IMR-90 (cell line): ENCODE data around the gene DAPK1.

Source experiments
- CTCF ChIP-seq: conservative IDR thresholded peaks from 2 replicates; pipeline ENCODE4 v1.5.1; 2012; ENCODE audit warnings: mild to moderate bottlenecking, low read depth, low read length, improper control_type of control experiment
- FOS ChIP-seq: fragments of 150-350 bp; IDR thresholded peaks from 2 replicates; pipeline ENCODE4 v1.6.1; 2016; ENCODE audit warnings: low read depth, low read length
- RFX5 ChIP-seq: IDR thresholded peaks from 2 replicates; pipeline ENCODE4 v1.8.0; 2012; ENCODE audit warnings: low read depth, mild to moderate bottlenecking, low read length, moderate library complexity

- TF ChIP-seq CTCF (no peak), RFX5 (no peak), FOS (no peak)
Observed at GRCh38 chr9:87675906-87676515, 178.3 kb downstream of the DAPK1 start.
